ENCODE measurements around the gene KCNAB1.

The KCNAB1 gene

DNA sequence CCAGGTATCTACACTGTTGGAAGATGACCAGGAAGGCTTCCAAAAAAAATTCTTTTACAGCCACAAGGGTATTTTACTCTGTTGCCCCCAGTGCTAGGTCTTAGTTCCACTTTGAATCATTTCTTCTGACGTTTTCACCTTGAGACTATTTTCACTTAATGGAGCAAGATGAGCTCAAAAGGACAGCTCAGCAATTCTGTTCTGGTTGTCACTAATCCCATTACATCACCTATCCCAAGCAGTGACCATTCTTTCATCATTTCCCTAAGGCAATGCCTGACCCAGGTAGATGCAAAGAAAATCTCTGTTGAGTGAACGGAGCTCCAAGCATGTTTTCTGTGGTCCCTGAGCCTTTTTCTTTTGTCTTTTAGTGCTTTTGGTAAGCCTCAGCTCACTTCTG, 210.0 kb downstream of the KCNAB1 start:
- Histone ChIP-seq H3K4me3 (ENCODE audit: low read length) (no peak overlapping the region), H3K9me3 (ENCODE audit: control insufficient read depth, low read length) (no peaks in the 10 kb centered on the region), H3K4me1 (ENCODE audit: control insufficient read depth, insufficient read depth, low read length) (peaks cover 6% of the 10 kb centered on the region), H3K9ac (ENCODE audit: low read length) (no peak overlapping the region), H3K36me3 (ENCODE audit: control insufficient read depth, insufficient read depth, low read length) (no peaks in the 10 kb centered on the region), H3K27me3 (ENCODE audit: control insufficient read depth, insufficient read depth, low read length) (no peaks in the 10 kb centered on the region)

- no peaks in the 10 kb centered on the region for H3K9me3 ChIP-seq (ENCODE audit: control insufficient read depth, low read length)
- no peak overlapping the region for H3K9ac ChIP-seq (ENCODE audit: low read length)
- no peaks in the 10 kb centered on the region for H3K27me3 ChIP-seq (ENCODE audit: control insufficient read depth, insufficient read depth, low read length)
- no peak overlapping the region for H3K4me3 ChIP-seq (ENCODE audit: low read length)
- no peaks in the 10 kb centered on the region for H3K36me3 ChIP-seq (ENCODE audit: control insufficient read depth, insufficient read depth, low read length)
- peaks cover 6% of the 10 kb centered on the region for H3K4me1 ChIP-seq (ENCODE audit: control insufficient read depth, insufficient read depth, low read length)
These were observed 211.9 kb downstream of the KCNAB1 start for GRCh38 chr3:156332304-156332703.

- Histone ChIP-seq H3K27me3 (ENCODE audit: control insufficient read depth, insufficient read depth, low read length) (no peaks in the 10 kb centered on the region), H3K4me1 (ENCODE audit: control insufficient read depth, insufficient read depth, low read length) (peaks cover 6% of the 10 kb centered on the region), H3K9me3 (ENCODE audit: control insufficient read depth, low read length) (no peaks in the 10 kb centered on the region), H3K9ac (ENCODE audit: low read length) (no peak overlapping the region), H3K4me3 (ENCODE audit: low read length) (no peak overlapping the region), H3K36me3 (ENCODE audit: control insufficient read depth, insufficient read depth, low read length) (no peaks in the 10 kb centered on the region)
These were observed 214.6 kb downstream of the KCNAB1 start for GRCh38 chr3:156334841-156335545.

- Histone ChIP-seq H3K9me3 (ENCODE audit: control insufficient read depth, low read length) (no peaks in the 10 kb centered on the region), H3K9ac (ENCODE audit: low read length) (no peak overlapping the region), H3K36me3 (ENCODE audit: control insufficient read depth, insufficient read depth, low read length) (no peaks in the 10 kb centered on the region), H3K4me3 (ENCODE audit: low read length) (no peak overlapping the region), H3K27me3 (ENCODE audit: control insufficient read depth, insufficient read depth, low read length) (no peaks in the 10 kb centered on the region), H3K4me1 (ENCODE audit: control insufficient read depth, insufficient read depth, low read length) (peaks cover 5% of the 10 kb centered on the region)
These were observed 219.1 kb downstream of the KCNAB1 start for GRCh38 chr3:156339491-156339890.

DNA sequence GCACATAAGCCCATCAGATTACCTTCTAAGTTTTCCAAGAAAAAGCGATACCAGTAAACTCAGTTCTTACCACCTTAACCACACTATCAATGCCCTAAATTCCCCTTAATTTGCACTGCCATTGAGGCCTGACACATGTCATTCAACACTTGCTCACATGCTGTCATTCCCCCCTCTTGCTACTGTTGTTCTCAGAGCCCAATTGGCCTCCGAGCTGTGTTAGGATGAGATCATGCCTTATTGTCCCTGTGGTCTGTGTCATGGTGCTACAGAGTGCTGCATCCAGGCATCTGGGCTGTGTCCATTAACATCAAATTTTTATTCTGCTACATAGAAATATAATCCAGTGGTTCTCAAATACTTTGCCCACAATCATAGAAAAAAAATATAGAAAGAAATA, 221.0 kb downstream of the KCNAB1 start:
- Histone ChIP-seq H3K36me3 (ENCODE audit: control insufficient read depth, insufficient read depth, low read length) (no peaks in the 10 kb centered on the region), H3K4me3 (ENCODE audit: low read length) (no peak overlapping the region), H3K9ac (ENCODE audit: low read length) (no peak overlapping the region), H3K4me1 (ENCODE audit: control insufficient read depth, insufficient read depth, low read length) (no peaks in the 10 kb centered on the region), H3K27me3 (ENCODE audit: control insufficient read depth, insufficient read depth, low read length) (no peaks in the 10 kb centered on the region), H3K9me3 (ENCODE audit: control insufficient read depth, low read length) (no peaks in the 10 kb centered on the region)

DNA sequence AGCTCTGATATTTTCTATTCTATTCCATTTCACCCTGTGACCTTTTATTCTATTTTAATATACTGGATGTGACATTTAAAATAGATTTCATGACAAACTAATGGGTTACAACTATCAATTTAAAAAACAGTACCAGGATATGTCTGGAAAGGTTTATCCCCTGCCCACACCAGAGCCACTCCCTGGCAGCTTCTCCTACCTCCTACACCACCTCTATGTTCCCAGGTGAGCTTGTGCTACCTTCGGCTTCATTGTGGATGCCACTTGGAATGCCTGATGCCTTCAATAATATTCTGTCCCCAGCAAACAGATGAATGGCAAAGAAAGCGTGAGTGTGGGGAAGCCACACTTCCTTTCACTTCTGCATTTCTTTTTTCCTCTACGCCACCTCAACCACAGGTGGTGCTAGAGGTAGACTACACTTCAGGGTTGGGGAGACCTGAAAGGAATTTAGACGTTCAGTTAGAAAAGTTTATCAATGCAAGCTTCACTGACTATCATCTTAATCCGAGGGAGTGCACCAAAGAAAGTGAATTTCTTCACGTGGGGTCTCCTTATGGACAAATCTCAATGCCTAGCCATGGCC, 221.5 kb downstream of the KCNAB1 start:
- H3K9ac ChIP-seq (ENCODE audit: low read length), result no peak overlapping the region
- H3K9me3 ChIP-seq (ENCODE audit: control insufficient read depth, low read length), result no peaks in the 10 kb centered on the region
- H3K4me1 ChIP-seq (ENCODE audit: control insufficient read depth, insufficient read depth, low read length), result no peaks in the 10 kb centered on the region
- no peaks in the 10 kb centered on the region for H3K27me3 ChIP-seq (ENCODE audit: control insufficient read depth, insufficient read depth, low read length)
- no peak overlapping the region for H3K4me3 ChIP-seq (ENCODE audit: low read length)
- H3K36me3 ChIP-seq (ENCODE audit: control insufficient read depth, insufficient read depth, low read length), result no peaks in the 10 kb centered on the region

GRCh38 chr3:156344215-156344614, 223.8 kb downstream of the KCNAB1 start:
- H3K36me3 ChIP-seq (ENCODE audit: control insufficient read depth, insufficient read depth, low read length), result no peaks in the 10 kb centered on the region
- H3K9ac ChIP-seq (ENCODE audit: low read length), result no peak overlapping the region
- H3K9me3 ChIP-seq (ENCODE audit: control insufficient read depth, low read length), result no peaks in the 10 kb centered on the region
- H3K27me3 ChIP-seq (ENCODE audit: control insufficient read depth, insufficient read depth, low read length), result no peaks in the 10 kb centered on the region
- H3K4me1 ChIP-seq (ENCODE audit: control insufficient read depth, insufficient read depth, low read length), result no peaks in the 10 kb centered on the region
- H3K4me3 ChIP-seq (ENCODE audit: low read length), result no peak overlapping the region

DNA sequence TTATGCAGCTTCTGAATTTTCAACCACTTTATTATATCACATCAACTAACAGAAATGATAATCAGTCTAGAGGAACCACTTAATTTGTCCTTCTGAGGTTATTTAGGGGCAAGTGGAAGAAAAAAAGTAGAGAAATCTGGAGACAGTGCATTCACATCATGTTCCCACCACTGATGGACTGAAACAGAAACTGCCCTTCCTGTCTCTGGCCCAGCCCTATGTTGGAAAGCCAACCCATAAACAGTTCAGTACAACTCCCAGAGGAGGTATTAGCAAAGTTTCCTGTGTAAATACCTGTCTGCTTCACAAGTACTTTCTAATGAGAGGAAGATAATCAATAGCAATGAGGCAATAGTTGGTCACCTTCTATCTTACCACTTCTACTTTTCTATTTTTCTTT, 228.7 kb downstream of the KCNAB1 start:
- Histone ChIP-seq H3K9ac (ENCODE audit: low read length) (no peak overlapping the region), H3K36me3 (ENCODE audit: control insufficient read depth, insufficient read depth, low read length) (no peaks in the 10 kb centered on the region), H3K27me3 (ENCODE audit: control insufficient read depth, insufficient read depth, low read length) (no peaks in the 10 kb centered on the region), H3K4me3 (ENCODE audit: low read length) (no peak overlapping the region), H3K9me3 (ENCODE audit: control insufficient read depth, low read length) (no peaks in the 10 kb centered on the region), H3K4me1 (ENCODE audit: control insufficient read depth, insufficient read depth, low read length) (no peaks in the 10 kb centered on the region)

DNA sequence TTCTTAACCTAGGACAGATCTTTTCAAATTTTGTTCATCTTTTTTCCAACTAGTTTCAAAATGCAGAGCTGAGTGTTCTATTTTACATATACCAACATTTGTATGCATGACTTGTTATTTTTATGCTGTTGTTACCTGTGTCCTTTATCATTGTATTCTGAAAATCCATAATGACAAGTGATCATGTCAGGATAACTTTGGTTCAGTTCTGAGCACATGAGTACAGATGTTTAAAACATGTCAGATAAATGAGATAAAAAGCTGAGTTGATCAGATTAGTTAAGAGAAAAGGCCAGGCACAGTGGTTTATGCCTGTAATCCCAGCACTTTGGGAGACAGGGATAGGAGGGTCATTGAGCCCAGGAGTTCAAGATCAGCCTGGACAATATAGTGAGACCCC, 229.6 kb downstream of the KCNAB1 start:
- Histone ChIP-seq H3K36me3 (ENCODE audit: control insufficient read depth, insufficient read depth, low read length) (no peaks in the 10 kb centered on the region), H3K4me3 (ENCODE audit: low read length) (no peak overlapping the region), H3K9ac (ENCODE audit: low read length) (no peak overlapping the region), H3K27me3 (ENCODE audit: control insufficient read depth, insufficient read depth, low read length) (no peaks in the 10 kb centered on the region), H3K4me1 (ENCODE audit: control insufficient read depth, insufficient read depth, low read length) (no peaks in the 10 kb centered on the region), H3K9me3 (ENCODE audit: control insufficient read depth, low read length) (no peaks in the 10 kb centered on the region)

DNA sequence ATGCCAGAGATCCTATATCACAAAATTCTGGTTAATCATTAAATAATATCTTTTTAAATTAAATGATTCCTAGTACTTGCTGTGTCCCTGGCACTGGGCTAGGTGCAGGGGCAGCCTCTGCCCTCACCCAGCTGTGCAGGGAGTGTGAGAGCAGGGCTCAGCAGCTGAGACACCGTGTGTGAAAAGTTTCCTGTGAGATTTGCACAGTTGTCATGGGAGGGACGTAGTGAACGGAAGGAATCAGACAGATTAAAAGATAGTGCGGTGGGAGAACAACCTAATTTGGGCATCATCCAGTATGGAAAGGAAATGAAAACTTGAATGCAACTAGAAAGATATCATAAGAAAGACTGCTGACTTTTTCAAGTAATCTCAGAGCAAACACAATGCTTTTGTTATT, 230.4 kb downstream of the KCNAB1 start:
- H3K9ac ChIP-seq (ENCODE audit: low read length), result no peak overlapping the region
- H3K36me3 ChIP-seq (ENCODE audit: control insufficient read depth, insufficient read depth, low read length), result no peaks in the 10 kb centered on the region

GRCh38 chr3:156351783-156352182, 231.4 kb downstream of the KCNAB1 start:
- Histone ChIP-seq H3K36me3 (ENCODE audit: control insufficient read depth, insufficient read depth, low read length) (no peaks in the 10 kb centered on the region), H3K9me3 (ENCODE audit: control insufficient read depth, low read length) (no peaks in the 10 kb centered on the region), H3K4me1 (ENCODE audit: control insufficient read depth, insufficient read depth, low read length) (no peaks in the 10 kb centered on the region), H3K9ac (ENCODE audit: low read length) (no peak overlapping the region), H3K4me3 (ENCODE audit: low read length) (no peak overlapping the region), H3K27me3 (ENCODE audit: control insufficient read depth, insufficient read depth, low read length) (no peaks in the 10 kb centered on the region)

More for the DNA sequence above, 230.4 kb downstream of the KCNAB1 start:
- Histone ChIP-seq H3K4me1 (ENCODE audit: control insufficient read depth, insufficient read depth, low read length) (no peaks in the 10 kb centered on the region), H3K27me3 (ENCODE audit: control insufficient read depth, insufficient read depth, low read length) (no peaks in the 10 kb centered on the region), H3K4me3 (ENCODE audit: low read length) (no peak overlapping the region), H3K9me3 (ENCODE audit: control insufficient read depth, low read length) (no peaks in the 10 kb centered on the region)

- no peaks in the 10 kb centered on the region for H3K27me3 ChIP-seq (ENCODE audit: control insufficient read depth, insufficient read depth, low read length)
- H3K36me3 ChIP-seq (ENCODE audit: control insufficient read depth, insufficient read depth, low read length), result no peaks in the 10 kb centered on the region
- no peaks in the 10 kb centered on the region for H3K9me3 ChIP-seq (ENCODE audit: control insufficient read depth, low read length)
- no peak overlapping the region for H3K4me3 ChIP-seq (ENCODE audit: low read length)
- no peak overlapping the region for H3K9ac ChIP-seq (ENCODE audit: low read length)
- H3K4me1 ChIP-seq (ENCODE audit: control insufficient read depth, insufficient read depth, low read length), result no peaks in the 10 kb centered on the region
These were observed 232.3 kb downstream of the KCNAB1 start for GRCh38 chr3:156352728-156353127.

Data from mucosa of stomach (tissue), 1 donor.